Transverse colon (tissue), 4 donors: ENCODE results near the gene CRK. TPM values are rescaled to one million over a fixed set of nuclear protein-coding genes. Genes with fewer than 3 reads are reported as not detected.

Experiments
- DNase-seq: peaks from one replicate; pipeline ENCODE4 v3.0.0-alpha.2; 2019
- H3K27ac ChIP-seq, 4 donors: fragments of 200-600 bp; sonication (generic); 2 replicates each; pipeline ENCODE4 v1.5.1; 2016 to 2018; ENCODE audit warnings: inconsistent platforms in 4 of 4
- H3K27me3 ChIP-seq: fragments of 200-600 bp; sonication (generic); 2 replicates; pipeline ENCODE4 v1.5.1; 2017; ENCODE audit warnings: inconsistent platforms
- H3K36me3 ChIP-seq, 4 donors: fragments of 200-600 bp; sonication (generic); 2 replicates each; pipeline ENCODE4 v1.5.1; 2017 to 2019; ENCODE audit warnings: inconsistent platforms in 4 of 4
- H3K4me1 ChIP-seq, 4 donors: fragments of 200-600 bp; sonication (generic); 2 replicates each; pipeline ENCODE4 v1.5.1; 2017 to 2020; ENCODE audit warnings: inconsistent platforms in 4 of 4
- H3K4me3 ChIP-seq, 4 donors: fragments of 200-600 bp; sonication (generic); 1 replicate in 1 of 4; 2 replicates in 3 of 4; pipeline versions ENCODE4 v1.5.1 to v1.6.1; 2017 to 2019; ENCODE audit warnings: inconsistent platforms in 4 of 4
- H3K9me3 ChIP-seq, 2 donors: fragments of 200-600 bp; sonication (generic); 2 replicates each; pipeline ENCODE4 v1.5.1; 2017 to 2019; ENCODE audit warnings: inconsistent platforms in 2 of 2
- CTCF ChIP-seq, 5 experiments: fragments of 200-600 bp in 3 of 5; fragments of 450-650 bp in 2 of 5; sonication (generic) in 3 of 5; IDR thresholded peaks; 1 replicate in 2 of 5; 2 replicates in 3 of 5; pipeline ENCODE4 v1.5.1; 2016 to 2017; ENCODE audit warnings: antibody characterized with exemption in 5 of 5, inconsistent platforms in 3 of 5, mild to moderate bottlenecking in 2 of 5, moderate library complexity in 1 of 5
- EP300 ChIP-seq: sonication (generic); formaldehyde crosslinking; IDR thresholded peaks from one replicate; pipeline ENCODE4 v1.6.1; 2017; ENCODE audit warnings: antibody characterized with exemption, low read depth
- POLR2A ChIP-seq: fragments of 450-650 bp; IDR thresholded peaks from one replicate; pipeline ENCODE4 v1.6.1; 2016; ENCODE audit warnings: antibody characterized with exemption, mild to moderate bottlenecking, moderate library complexity
- POLR2AphosphoS5 ChIP-seq, 3 donors: sonication (generic); formaldehyde crosslinking; IDR thresholded peaks; one replicate each; pipeline ENCODE4 v1.6.1; 2016; ENCODE audit warnings: antibody characterized with exemption in 3 of 3
- WGBS, 2 donors: methylation state at CpG; one replicate each; pipeline ENCODE4 v1.1.5; 2018; ENCODE audit warnings: low coverage in 1 of 2; 5-methylcytosine and 5-hydroxymethylcytosine counted together
- in situ Hi-C, 4 donors: fragments of 200-750 bp; cut with MboI; loops; one replicate each; pipeline versions ENCODE4 v1.15.0 to v1.15.1; 2017; ENCODE audit warnings: low sequenced_read_pairs in 3 of 4, low pct_ligation_motif_present in 1 of 4, low pct_unique_long_range_greater_than_20kb in 1 of 4
- intact Hi-C: fragments of 100-400 bp; cut with DNase I; formaldehyde crosslinking; loops from one replicate; pipeline ENCODE4 v1.15.1; 2023; ENCODE audit warnings: low total_unique reads
- total RNA-seq, 4 donors: library from RNA; depleted of rRNA; stranded (reverse); fragments of >200 nt; gene quantifications; one replicate each; pipeline ENCODE4 v1.1.0, GENCODE V29; 2016

Gene CRK
- 10 to 100 TPM; 33.4 to 95.3 (median 63.4) TPM for total RNA-seq

DNA sequence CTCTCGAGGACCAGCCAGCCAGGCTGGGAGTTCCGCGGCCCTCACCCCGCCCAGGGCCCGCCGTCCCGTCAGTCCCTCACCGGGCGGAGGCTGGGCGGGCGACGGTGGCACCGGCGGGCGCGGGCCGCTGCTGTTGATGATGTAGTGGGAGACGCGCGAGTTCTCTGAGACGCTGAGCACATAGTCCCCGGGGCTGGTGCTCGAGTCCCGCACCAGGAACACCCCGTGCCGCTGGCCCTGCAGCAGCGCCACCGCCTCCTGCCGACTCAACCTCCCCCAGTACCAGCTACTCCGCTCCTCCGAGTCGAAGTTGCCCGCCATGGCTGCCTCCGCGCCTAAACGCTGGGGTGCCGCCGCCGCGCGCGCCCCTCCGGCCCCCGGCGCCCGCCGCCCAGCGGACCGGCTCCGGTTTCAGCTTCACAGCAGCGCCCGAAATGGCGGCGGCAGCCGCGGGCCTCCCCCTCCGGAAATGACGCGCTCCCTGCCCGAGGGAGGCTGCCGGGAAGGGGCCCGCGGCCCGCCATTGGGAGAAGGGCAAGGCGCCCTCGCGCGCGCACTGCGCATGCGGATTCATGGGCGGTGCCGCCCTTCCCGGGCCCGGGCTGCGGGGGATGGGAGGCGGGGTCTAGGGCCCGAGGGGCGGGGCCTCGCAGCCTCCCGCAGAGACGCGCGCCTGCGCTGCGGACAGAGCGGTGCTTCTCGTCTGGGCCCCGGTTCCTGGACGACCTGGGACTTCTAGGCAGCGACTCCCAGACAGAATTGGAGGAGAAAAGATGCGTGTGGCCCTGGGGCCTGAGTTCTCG is at the start of gene CRK:
CRK (minus strand) TSS at position 436 of the 803 bp plus-strand sequence; CDS start at position 321, 115 bp downstream.
- in situ Hi-C loops (no loop called here), intact Hi-C loops (loop anchor here (2.0 kb wide), 1 partner anchor 55 kb away; the partner anchor contains the start of gene YWHAE)
- TF ChIP-seq POLR2A (peak; percentile 94), EP300 (peak; percentile 39), POLR2AphosphoS5 (IDR thresholded peaks at IDR 0.05) (peak; percentile 84 to 99 (median 98)), CTCF (IDR thresholded peaks at IDR 0.05) (no peak)
- peak within 1 kb of the TSS; percentile 97 to 99 (median 98) for H3K27ac ChIP-seq
- H3K27me3 ChIP-seq = no peaks in the 10 kb centered on the region
- H3K4me3 ChIP-seq = peak within 1 kb of the TSS; percentile 75 to 99 (median 79)
- 1% methylated on average over 36 of the region's 93 CpGs; no CpG with 5 or more reads in 1 of the 2 donors for WGBS, 2 donors
- no peaks in the 10 kb centered on the region for H3K36me3 ChIP-seq
- no peaks in the 10 kb centered on the region for H3K9me3 ChIP-seq
- DNase-seq = peak; percentile 98
- H3K4me1 ChIP-seq = peaks cover 27 to 68% (median 40%) of the 10 kb centered on the region in 4 donors

DNA sequence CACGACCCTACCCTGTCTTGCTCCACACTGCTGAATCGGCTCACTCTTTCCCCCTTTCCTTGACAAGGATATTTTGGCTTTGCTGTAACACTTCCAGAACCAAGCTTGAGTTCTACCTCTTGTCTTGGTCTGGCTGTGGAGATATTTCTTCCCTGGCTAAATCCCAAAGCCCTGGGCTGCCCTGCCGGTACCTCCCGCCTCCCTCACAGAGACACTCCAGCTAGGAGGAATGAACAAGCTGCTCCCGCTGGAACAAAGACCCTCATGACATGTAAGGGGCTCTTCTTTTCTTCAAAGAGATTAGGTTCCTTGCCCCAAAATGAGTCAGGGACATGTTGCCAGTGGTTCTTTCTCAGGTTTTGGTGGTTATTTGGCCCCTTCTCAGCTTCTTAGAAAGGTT is 49.6 kb upstream of the CRK start:
- DNase-seq = no peak
- Histone ChIP-seq H3K4me3 (no peak overlapping the region), H3K4me1 (peaks cover 13 to 26% (median 18%) of the 10 kb centered on the region in 4 donors), H3K27me3 (no peaks in the 10 kb centered on the region), H3K27ac (no peak overlapping the region), H3K9me3 (no peaks in the 10 kb centered on the region), H3K36me3 (peaks cover 0 to 3% (median 0%) of the 10 kb centered on the region in 4 donors)
- TF ChIP-seq POLR2AphosphoS5 (IDR thresholded peaks at IDR 0.05) = no peak
- TF ChIP-seq EP300 = no peak
- no peak for TF ChIP-seq POLR2A
- TF ChIP-seq CTCF (IDR thresholded peaks at IDR 0.05) = no peak
- in situ Hi-C loops = loop anchor here in 3 of 4 donors (25.0 kb wide), 2 partner anchors 118 to 243 kb away; partner anchors contain the start of gene BHLHA9 (in 2 of the 3)
- WGBS, 2 donors = 80 to 89% methylated on average over 2 to 5 of the region's 5 CpGs
- intact Hi-C loops = no loop called here

DNA sequence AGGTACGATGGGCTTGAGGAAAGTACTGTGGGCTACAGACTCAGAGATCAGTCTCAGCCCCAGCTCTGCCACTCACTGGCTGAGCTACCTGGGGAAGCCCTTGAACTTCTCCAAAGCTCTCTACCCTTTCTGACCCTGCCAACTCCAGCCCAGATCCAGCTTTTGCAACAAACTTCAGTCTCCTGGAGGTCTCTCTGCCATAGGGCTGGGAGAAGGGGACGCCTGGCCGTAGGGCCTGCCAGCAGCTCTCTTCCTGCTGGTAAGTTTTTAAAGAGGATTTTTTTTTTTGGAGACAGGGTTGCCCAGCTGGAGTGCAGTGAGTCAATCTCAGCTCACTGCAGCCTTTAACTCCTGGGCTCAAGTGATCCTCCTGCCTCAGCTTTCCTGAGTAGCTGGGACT is 48.8 kb upstream of the CRK start:
- no peak overlapping the region for H3K27ac ChIP-seq
- TF ChIP-seq EP300 (no peak), CTCF (IDR thresholded peaks at IDR 0.05) (no peak), POLR2A (no peak), POLR2AphosphoS5 (IDR thresholded peaks at IDR 0.05) (no peak)
- DNase-seq = no peak
- intact Hi-C loops (no loop called here), in situ Hi-C loops (loop anchor here in 3 of 4 donors (25.0 kb wide), 2 partner anchors 118 to 243 kb away; partner anchors contain the start of gene BHLHA9 (in 2 of the 3))
- H3K27me3 ChIP-seq = no peaks in the 10 kb centered on the region
- H3K36me3 ChIP-seq = peaks cover 0 to 3% (median 0%) of the 10 kb centered on the region in 4 donors
- peaks cover 7 to 18% (median 14%) of the 10 kb centered on the region in 4 donors for H3K4me1 ChIP-seq
- no peak overlapping the region for H3K4me3 ChIP-seq
- WGBS, 2 donors = 98 to 100% methylated on average over 2 to 3 of the region's 3 CpGs
- H3K9me3 ChIP-seq = no peaks in the 10 kb centered on the region

DNA sequence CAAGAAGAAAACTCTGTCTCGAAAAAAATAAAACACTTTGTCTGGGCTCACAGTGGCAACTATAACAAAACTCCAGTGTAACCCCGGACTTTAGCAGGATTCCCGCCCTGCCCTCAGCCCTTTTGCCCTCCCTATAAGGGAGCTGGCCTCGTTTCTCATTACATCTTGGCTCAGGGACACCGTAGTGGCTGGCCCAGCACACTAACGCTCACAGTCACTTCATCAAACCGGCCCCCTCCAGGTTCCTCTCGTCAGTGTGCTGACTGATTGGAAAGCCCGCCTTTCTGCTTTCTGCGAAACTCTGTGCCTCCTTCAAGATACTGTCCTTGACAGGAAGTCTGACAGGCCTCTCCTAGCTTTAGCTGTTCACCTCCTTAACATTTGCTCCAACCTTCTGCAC is 47.7 kb upstream of the CRK start:
- no peaks in the 10 kb centered on the region for H3K9me3 ChIP-seq
- intact Hi-C loops = no loop called here
- in situ Hi-C loops = loop anchor here in 3 of 4 donors (25.0 kb wide), 2 partner anchors 116 to 241 kb away; partner anchors contain the start of gene BHLHA9 (in 2 of the 3)
- peaks cover 0 to 7% (median 5%) of the 10 kb centered on the region in 4 donors for H3K4me1 ChIP-seq
- WGBS, 2 donors = 87% methylated on average over 10 of the region's 10 CpGs; no CpG with 5 or more reads in 1 of the 2 donors
- H3K27ac ChIP-seq = no peak overlapping the region
- H3K4me3 ChIP-seq = no peak overlapping the region
- H3K36me3 ChIP-seq = peaks cover 0 to 3% (median 0%) of the 10 kb centered on the region in 4 donors
- TF ChIP-seq POLR2AphosphoS5 (IDR thresholded peaks at IDR 0.05) (no peak), CTCF (IDR thresholded peaks at IDR 0.05) (no peak), POLR2A (no peak), EP300 (no peak)
- no peaks in the 10 kb centered on the region for H3K27me3 ChIP-seq
- no peak for DNase-seq
